Heart left ventricle (tissue), 13 donors: ENCODE results near the gene TFAP2B.

ENCODE experiments used
- POLR2A ChIP-seq, 2 donors: fragments of 450-650 bp; IDR thresholded peaks; one replicate each; pipeline ENCODE4 v1.6.1; 2017; ENCODE audit warnings: antibody characterized with exemption in 2 of 2, mild to moderate bottlenecking in 2 of 2, moderate library complexity in 2 of 2
- TF ChIP-seq, protein P1 (sequence below), 12 donors: fragments of 200-600 bp; sonication (generic) in 4 of 12; IDR thresholded peaks; one replicate each; pipeline versions ENCODE4 v1.5.0 to v1.8.0; 2018 to 2022; ENCODE audit warnings: antibody characterized with exemption in 12 of 12, mild to moderate bottlenecking in 5 of 12
- donor health status: ischemic (EF 13 %, LVEDD 7.1; RV severe dilation, severe dysfunction).
- donor health status: DM: no; HTN: yes; CAD: no.
- donor health status: DM: no; HTN: no; CAD: no.
- donor health status: ischemic (EF 25% LVEDD 6.9; RV normal size, moderate dysfunction).
- donor health status: ischemic (EF 25% LVEDD 5.7; RV mildly dilated, moderate dysfunction).
- donor health status: ischemic (EF 35%, LVEDD 5.7; RV mildly dilated, moderate dysfunction).
- donor health status: nonischemic (EF 11% LVEDD 7.7; RV severe dilation, severe dysfunction).
- donor health status: DM: yes; HTN: yes; CAD: no.
- donor health status: PGD.
- donor health status: ischemic (EF 29% LVEDD 5.4; RV normal size, mild dysfunction).
- donor health status: nonischemic (EF 23%, LVEDD 6.1; RV moderate dilation, normal function).

DNA sequence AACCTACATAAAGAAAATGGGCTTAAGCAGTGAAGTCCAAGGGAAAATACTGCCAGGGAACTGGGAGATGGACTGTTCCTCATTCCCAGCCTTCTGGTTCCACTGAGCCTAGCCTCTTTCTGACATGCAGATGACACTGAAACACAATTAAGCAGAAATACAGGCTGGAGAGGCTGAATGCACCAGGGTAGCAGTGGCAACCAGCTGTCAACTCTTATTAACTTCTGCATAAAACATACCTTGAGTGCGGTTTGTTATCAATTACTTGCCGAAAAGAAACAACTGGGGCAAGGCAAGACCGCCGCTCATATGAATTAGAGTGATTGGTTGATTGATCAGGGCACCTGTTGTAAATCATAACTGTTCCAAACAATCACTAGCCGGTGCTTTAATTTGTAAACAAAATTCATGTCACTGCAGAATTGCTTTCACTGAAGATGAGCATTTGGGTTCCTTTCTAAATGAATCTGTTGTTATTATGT lies 16.3 kb downstream of the TFAP2B start:
- TF ChIP-seq, protein P1, sequence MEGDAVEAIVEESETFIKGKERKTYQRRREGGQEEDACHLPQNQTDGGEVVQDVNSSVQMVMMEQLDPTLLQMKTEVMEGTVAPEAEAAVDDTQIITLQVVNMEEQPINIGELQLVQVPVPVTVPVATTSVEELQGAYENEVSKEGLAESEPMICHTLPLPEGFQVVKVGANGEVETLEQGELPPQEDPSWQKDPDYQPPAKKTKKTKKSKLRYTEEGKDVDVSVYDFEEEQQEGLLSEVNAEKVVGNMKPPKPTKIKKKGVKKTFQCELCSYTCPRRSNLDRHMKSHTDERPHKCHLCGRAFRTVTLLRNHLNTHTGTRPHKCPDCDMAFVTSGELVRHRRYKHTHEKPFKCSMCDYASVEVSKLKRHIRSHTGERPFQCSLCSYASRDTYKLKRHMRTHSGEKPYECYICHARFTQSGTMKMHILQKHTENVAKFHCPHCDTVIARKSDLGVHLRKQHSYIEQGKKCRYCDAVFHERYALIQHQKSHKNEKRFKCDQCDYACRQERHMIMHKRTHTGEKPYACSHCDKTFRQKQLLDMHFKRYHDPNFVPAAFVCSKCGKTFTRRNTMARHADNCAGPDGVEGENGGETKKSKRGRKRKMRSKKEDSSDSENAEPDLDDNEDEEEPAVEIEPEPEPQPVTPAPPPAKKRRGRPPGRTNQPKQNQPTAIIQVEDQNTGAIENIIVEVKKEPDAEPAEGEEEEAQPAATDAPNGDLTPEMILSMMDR (IDR thresholded peaks at IDR 0.05) = no peak
- TF ChIP-seq POLR2A (IDR thresholded peaks at IDR 0.05) = no peak
